ENCODE data around the gene MYBPH.

MYBPH gene, protein sequence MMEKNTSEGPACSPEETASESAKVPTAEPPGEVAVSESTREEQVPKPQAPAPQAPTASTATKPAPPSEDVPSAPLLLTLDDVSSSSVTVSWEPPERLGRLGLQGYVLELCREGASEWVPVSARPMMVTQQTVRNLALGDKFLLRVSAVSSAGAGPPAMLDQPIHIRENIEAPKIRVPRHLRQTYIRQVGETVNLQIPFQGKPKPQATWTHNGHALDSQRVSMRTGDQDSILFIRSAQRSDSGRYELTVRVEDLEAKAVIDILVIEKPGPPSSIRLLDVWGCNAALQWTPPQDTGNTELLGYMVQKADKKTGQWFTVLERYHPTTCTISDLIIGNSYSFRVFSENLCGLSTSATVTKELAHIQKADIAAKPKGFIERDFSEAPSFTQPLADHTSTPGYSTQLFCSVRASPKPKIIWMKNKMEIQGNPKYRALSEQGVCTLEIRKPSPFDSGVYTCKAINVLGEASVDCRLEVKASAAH

GRCh38 chr1:203175237-203175826, at the start of gene MYBPH:
Gene MYBPH, minus strand, starts transcription at chr1:203175826. Its CDS starts 71 bp downstream, at chr1:203175755.
- DNase-seq (ENCODE audit: low spot score): no peak

- DNase-seq (ENCODE audit: low spot score): no peak
These were observed 49.4 kb upstream of the MYBPH start for GRCh38 chr1:203225071-203225470.

DNA sequence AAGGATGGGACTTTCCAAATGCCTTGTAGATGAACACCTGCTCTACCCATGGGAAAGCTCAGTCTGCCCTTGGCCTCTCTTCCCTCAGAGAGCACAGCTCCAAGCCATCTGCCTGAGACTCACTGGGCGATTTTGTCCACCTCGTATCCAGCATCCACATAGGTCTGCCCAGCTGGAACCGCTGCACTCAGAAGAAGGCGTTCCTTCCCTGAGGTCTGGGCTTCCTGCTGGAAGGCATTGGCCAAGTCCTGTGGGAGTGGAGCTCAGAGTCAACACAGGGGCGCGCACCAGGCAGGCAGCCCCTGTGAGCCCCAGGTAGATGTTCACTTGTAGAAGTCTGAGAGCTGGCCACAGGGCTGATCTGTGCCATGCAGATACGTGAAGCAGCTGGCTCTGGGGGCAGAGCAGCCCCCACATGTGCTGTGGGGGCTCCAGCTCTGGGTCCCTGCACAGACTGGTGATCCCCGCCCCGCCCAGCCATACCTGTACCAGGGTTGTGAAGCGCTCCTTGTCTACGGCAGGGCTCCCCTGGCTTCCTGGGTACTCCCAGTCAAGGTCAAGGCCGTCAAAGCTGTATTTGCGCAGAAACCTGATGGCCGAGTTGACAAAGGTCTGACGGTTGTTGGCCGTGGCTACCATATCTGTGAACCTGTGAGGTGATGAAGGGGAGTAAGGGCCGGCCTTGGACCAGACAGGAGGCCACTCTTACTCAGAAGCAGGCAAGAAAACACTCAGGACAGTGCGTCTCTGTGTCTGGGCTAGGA, 47.6 kb upstream of the MYBPH start:
- no peak for DNase-seq (ENCODE audit: low spot score)

DNA sequence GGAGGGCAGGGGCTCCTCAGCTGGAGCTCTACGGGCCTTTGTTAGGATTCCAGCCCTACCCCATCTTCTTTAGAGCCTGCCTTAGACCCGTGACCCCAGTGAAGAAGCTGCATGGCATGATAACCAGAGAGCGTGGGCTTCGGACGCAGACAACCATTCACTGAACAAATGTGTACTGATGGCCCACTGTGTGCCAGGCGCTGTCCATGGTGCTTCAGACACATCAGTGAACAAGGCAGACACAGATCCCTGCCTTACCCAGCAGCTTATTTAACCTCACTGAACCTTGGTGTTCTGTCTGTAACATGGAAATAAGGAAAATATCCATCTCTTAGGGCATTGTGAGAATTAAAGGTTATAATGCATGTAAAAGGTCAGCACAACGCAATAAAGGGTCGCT, 44.3 kb upstream of the MYBPH start:
- DNase-seq (ENCODE audit: low spot score): no peak

- no peak for DNase-seq (ENCODE audit: low spot score)
These were observed 43.5 kb upstream of the MYBPH start for GRCh38 chr1:203219171-203219570.

DNA sequence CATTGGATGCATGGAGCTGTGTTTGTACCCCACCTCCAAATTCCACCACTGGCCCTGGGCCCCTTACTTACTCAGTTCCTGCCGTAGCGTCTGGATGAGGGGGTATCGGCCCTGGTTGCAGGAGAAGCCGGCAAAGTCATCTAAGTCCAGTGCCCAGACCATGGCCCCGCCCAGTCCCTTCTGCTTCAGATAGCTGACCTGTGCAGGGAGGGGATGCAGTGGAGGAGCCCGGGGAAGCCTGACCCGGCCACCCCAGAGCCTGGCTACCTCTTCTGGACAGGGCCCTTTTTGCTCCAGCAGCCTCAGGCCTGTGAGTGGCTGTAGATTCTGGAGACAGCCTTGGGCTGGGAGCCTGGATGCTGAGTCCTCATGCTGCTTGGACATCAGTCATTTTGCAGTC, 42.0 kb upstream of the MYBPH start:
- no peak for DNase-seq (ENCODE audit: low spot score)

DNA sequence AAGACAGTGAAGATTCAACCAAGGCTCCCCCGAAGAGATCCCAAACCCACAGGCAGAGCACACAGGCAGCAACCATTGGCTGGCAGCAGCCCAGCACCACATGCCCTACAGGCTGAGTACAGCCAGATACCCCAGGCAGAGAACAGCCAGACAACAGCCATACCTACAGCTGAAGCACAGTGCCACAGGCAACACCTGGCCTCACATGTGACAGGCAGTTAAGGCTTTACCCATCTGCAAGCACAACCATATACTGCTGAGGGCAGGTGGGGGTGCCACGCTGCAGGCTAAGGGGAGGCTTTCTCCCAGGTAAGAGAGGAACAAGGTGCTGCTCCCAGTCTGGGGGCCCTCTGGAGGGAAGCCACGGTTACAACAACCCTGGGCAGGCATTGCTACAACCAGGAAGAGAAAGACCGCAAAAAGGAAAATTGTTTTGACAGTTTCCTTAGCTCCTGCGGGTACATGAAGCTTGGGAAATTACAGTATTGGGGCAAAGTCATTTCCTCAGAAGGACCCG, 41.6 kb upstream of the MYBPH start:
- no peak for DNase-seq (ENCODE audit: low spot score)

- peak; percentile 62 for DNase-seq (ENCODE audit: low spot score)
These were observed 40.9 kb upstream of the MYBPH start for GRCh38 chr1:203216274-203217138.

- no peak for DNase-seq (ENCODE audit: low spot score)
These were observed 39.9 kb upstream of the MYBPH start for GRCh38 chr1:203215573-203215972.

GRCh38 chr1:203214871-203215270, 39.2 kb upstream of the MYBPH start:
- DNase-seq (ENCODE audit: low spot score): no peak

DNA sequence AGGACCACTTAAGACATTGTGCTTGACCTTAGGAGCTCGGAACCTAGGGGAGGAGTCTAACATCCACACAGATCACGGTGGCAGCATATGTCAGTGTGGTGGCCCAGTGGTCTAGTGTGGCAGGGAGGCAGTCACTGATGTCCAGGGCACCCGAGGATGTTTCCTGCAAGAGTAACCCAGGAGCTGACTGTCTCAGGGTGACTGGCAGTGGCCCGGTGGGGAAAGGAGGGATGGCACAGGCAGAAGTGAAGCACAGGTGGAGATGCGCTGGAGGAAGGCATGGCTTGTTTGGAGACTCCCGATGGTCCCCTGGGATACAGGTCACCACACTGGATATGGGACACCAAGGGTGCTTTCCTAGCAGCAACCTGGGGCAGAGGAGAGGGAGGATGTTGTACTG, 37.5 kb upstream of the MYBPH start:
- no peak for DNase-seq (ENCODE audit: low spot score)

- DNase-seq (ENCODE audit: low spot score): no peak
These were observed 36.2 kb upstream of the MYBPH start for GRCh38 chr1:203211812-203212211.

- DNase-seq (ENCODE audit: low spot score): no peak
These were observed 35.4 kb upstream of the MYBPH start for GRCh38 chr1:203210988-203211387.

DNA sequence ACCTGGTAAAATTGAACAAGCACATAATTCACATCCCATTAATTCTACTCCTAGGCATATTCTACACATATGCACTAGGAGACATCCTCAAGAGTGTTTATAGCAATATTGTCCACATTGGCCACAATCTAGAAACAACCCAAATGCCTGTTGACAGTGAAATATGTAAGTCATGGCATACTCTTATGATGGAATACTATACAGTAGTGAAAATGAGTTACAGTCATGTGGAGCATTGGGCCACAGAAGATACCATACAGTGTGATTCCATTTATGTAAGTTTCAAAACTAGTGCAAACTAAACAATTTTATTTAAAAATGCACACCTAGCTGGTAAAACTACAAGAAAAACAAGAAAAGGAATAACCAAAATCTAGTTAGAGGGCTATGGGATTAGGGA, 34.7 kb upstream of the MYBPH start:
- no peak for DNase-seq (ENCODE audit: low spot score)

GRCh38 chr1:203208181-203208580, 32.6 kb upstream of the MYBPH start:
- DNase-seq (ENCODE audit: low spot score): no peak

GRCh38 chr1:203207751-203208150, 32.1 kb upstream of the MYBPH start:
- DNase-seq (ENCODE audit: low spot score): no peak

- no peak for DNase-seq (ENCODE audit: low spot score)
These were observed 30.6 kb upstream of the MYBPH start for GRCh38 chr1:203206129-203206687.

GRCh38 chr1:203204756-203205155, 29.1 kb upstream of the MYBPH start:
- no peak for DNase-seq (ENCODE audit: low spot score)

DNA sequence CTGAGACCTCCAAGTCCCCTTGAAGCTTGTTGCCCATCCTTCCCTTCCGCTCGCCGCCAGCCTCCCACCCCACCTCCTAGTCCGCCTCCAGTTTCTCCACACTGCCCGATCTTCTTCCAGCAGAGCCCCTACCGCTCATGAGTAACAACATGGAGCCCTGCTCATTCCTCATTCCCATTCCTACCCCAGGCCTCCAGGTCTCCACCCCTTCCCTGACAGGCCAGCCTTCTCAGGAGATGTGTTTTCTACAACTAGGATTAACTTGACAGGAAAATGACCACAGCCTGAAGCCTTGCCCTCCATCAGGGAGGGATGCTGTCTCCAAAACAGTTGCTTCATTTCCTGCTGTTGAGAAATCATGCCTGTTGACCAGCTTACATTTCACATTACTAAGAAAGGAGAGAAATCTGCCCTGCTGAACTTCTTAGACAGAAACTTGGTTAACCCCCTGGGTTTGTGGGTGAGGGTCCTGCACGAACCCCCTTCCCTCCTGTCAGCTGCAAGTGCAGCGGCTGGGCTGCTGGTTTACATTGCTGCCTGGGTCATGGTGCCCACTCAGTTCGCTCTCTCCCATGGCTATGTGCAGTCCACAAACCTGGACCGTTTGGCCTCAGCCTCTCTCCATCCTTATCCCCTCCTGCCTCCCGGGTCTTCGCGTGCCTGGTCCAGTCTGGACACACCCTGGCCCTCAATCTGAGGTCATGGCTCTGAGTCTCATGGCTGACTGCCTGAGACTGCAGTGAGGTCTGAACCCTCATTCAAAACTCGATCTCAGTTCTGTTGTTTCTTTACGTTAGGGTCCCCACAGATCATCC, 27.0 kb upstream of the MYBPH start:
- DNase-seq (ENCODE audit: low spot score): no peak

DNA sequence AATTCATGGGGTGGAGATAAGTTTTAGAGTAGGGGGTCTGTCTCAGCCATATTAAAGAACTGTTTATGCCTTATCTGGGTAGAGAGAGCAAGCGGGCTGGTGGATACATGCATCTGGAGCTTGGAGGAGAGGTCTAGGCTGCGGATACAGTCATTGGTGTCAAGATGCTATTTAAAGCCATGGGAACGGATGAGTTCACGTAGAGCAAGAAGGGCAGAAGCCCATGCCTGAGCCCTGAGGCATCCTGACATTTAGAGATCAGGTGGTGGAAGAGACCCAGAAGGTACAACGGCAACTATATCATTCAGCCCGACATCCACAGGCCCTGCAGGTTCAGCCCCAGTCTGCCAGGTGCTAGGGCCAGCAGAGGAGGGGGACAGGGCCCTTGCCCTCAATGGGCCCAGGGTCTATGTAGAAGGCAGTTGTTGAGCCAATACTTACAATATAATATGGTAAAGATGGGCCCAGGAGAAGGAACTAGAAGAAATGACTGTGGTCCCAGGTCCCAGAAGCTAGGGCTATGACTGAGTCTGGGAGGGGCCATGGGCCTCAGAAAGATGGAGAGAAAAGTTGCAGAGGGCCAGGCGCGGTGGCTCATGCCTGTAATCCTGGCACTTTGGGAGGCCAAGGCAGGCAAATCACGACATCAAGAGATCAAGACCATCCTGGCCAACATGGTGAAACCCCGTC, 26.0 kb upstream of the MYBPH start:
- no peak for DNase-seq (ENCODE audit: low spot score)

All from RKO (cell line).